Measurements from ENCODE around the gene BUB1.
"Not testable (repeated sequence)": the region's sequence is repeated elsewhere in the genome, so short reads cannot be mapped to it uniquely, and the experiment has no call there.

- TF ChIP-seq POLR2A, CTCF (IDR thresholded peaks at IDR 0.05): not testable (repeated sequence)
These were observed 41.8 kb downstream of the BUB1 start for GRCh38 chr2:110635949-110636628.

Data from adrenal gland (tissue), 5 donors.